Activated CD4-positive, alpha-beta T cell treated with anti-CD3 and anti-CD28 coated beads, Interleukin-2, amount 10 ng/mL, durations not matched to agents 24 days and 14 days (primary cell): ENCODE results near the gene ABHD12. TPM values are rescaled to one million over a fixed set of nuclear protein-coding genes. Genes with fewer than 3 reads are reported as not detected.
"Not testable (repeated sequence)": the region's sequence is repeated elsewhere in the genome, so short reads cannot be mapped to it uniquely, and the experiment has no call there.

Experiments
- DNase-seq: peaks from one replicate; pipeline ENCODE4 v3.0.0; 2022
- H3K27ac Mint-ChIP-seq: one replicate; pipeline ENCODE4 v1.8.0; 2022; ENCODE audit warnings: mild to moderate bottlenecking, mixed read lengths
- H3K27me3 Mint-ChIP-seq: one replicate; pipeline ENCODE4 v1.8.0; 2022; ENCODE audit warnings: mixed read lengths
- H3K36me3 Mint-ChIP-seq: one replicate; pipeline ENCODE4 v1.8.0; 2022; ENCODE audit warnings: low read depth, mild to moderate bottlenecking, mixed read lengths
- H3K4me1 Mint-ChIP-seq: one replicate; pipeline ENCODE4 v1.8.0; 2021; ENCODE audit warnings: mixed read lengths
- H3K4me3 Mint-ChIP-seq: one replicate; pipeline ENCODE4 v1.8.0; 2022; ENCODE audit warnings: mild to moderate bottlenecking, moderate library complexity, mixed read lengths
- H3K9me3 Mint-ChIP-seq: one replicate; pipeline ENCODE4 v1.8.0; 2021; ENCODE audit warnings: mixed read lengths
- intact Hi-C: fragments of 100-400 bp; cut with micrococcal nuclease; formaldehyde crosslinking; loops from one replicate; pipeline ENCODE4 v1.15.1; 2023
- total RNA-seq: library from RNA; stranded (reverse); gene quantifications from 2 replicates; pipeline ENCODE4 v1.2.3, GENCODE V29; 2022

Gene ABHD12
- total RNA-seq, 1 donor from 2014 or later = 30.0 TPM

- Mint-ChIP-seq H3K36me3 (peaks cover 22% of the 10 kb centered on the region), H3K4me1 (no peaks in the 10 kb centered on the region), H3K27ac (no peak overlapping the region), H3K9me3 (no peaks in the 10 kb centered on the region), H3K27me3 (no peaks in the 10 kb centered on the region), H3K4me3 (no peak overlapping the region)
- intact Hi-C loops = no loop called here
- DNase-seq = no peak
These were observed 121.4 kb downstream of the ABHD12 start for GRCh38 chr20:25269057-25269832.

DNA sequence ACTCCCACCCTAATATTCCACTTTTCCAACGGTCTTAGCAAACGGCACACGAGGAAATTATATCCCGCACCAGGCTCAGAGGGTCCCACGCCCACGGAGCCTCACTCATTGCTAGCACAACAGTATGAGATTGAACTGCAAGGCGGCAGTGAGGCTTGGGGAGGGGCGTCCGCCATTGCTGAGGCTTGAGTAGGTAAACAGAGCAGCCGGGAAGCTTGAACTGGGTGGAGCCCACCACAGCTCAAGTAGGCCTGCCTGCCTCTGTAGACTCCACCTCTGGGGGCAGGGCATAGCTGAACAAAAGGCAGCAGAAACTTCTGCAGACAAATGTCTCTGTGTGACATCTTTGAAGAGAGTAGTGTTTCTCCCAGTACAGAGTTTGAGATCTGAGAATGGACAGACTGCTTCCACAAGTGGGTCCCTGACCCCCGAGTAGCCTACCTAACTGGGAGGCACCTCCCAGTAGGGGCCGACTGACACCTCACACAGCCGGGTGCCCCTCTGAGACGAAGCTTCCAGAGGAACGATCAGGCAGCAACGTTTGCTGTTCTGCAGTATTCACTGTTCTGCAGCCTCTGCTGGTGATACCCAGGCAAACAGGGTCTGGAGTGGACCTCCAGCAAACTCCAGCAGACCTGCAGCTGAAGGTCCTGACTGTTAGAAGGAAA lies 129.7 kb downstream of the ABHD12 start:
- H3K4me1 Mint-ChIP-seq = peaks cover 16% of the 10 kb centered on the region
- H3K27ac Mint-ChIP-seq, H3K4me3 Mint-ChIP-seq, H3K9me3 Mint-ChIP-seq, DNase-seq, intact Hi-C loops, H3K27me3 Mint-ChIP-seq: not testable (repeated sequence)
- peaks cover 43% of the 10 kb centered on the region for H3K36me3 Mint-ChIP-seq

DNA sequence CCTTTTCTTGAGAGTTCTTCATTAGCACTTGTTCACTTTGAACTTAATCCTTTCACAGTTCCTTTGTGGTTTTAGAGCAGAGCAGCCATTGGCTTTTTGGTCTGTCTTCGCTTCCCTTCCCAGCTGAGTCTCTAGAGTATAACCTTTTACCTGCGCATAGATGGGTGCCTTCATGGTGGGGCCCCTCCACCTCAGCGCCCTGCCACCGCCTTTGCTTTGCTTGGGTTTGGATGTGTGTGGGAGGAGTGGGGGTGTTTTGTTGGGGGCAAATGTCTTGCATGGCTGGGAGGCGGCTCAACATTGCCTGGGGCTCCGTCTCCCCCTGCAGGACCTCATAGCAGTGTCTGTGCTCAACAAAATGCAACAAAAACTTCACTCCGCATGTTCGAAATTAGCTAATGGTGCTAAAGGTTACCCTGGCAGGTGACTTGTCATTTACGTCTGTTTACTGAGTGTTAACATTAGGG lies 130.8 kb downstream of the ABHD12 start:
- peak overlapping the region; percentile 1 for H3K4me3 Mint-ChIP-seq
- peak overlapping the region; percentile 29 for H3K27ac Mint-ChIP-seq
- intact Hi-C loops = no loop called here
- peaks cover 43% of the 10 kb centered on the region for H3K36me3 Mint-ChIP-seq
- DNase-seq = no peak
- peaks cover 16% of the 10 kb centered on the region for H3K4me1 Mint-ChIP-seq
- H3K9me3 Mint-ChIP-seq = peaks cover 6% of the 10 kb centered on the region
- no peaks in the 10 kb centered on the region for H3K27me3 Mint-ChIP-seq

DNA sequence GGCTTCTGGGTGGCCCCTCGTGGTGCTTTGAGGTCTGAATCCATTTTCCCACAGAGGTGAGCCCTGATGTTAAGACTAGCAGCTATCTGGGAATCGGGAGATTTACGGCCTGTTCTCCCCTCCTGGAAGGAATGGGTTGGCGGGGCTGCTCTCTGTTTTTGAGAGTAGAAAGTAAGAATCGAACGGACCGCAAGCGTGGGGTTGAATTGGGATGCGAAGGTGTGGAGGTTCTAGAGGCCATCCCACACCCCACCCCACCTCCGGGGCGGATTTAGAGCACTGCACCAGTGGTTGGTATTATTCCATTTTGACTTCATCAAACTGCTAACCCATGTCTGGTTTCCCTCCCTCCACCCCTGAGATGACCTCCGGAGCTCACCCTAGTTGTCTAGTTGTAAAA lies 131.3 kb downstream of the ABHD12 start:
- Mint-ChIP-seq H3K9me3 (peaks cover 6% of the 10 kb centered on the region), H3K27me3 (no peaks in the 10 kb centered on the region), H3K36me3 (peaks cover 40% of the 10 kb centered on the region), H3K4me3 (no peak overlapping the region), H3K4me1 (peaks cover 16% of the 10 kb centered on the region), H3K27ac (no peak overlapping the region)
- no peak for DNase-seq
- intact Hi-C loops = no loop called here

DNA sequence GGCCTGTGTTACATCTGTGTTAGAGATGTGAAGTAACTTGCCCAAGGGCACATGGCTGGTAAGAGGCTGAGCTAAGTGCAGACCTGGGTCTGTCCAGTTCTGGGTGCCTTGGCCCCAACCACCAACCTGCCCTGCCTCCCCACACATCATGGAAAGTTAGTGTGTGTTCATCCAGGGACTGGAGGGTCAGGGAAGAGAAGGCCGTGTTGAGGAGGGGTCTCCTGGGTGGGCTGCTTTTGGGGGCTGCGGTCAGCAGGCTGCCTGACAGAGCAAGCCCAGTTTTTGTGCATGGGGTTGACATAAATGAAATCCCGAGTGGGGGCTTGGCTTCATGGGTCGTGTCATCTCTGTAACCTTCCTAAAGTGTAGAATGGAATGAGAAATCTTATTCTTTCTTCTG lies 131.8 kb downstream of the ABHD12 start:
- intact Hi-C loops = no loop called here
- Mint-ChIP-seq H3K27me3 (no peaks in the 10 kb centered on the region), H3K4me3 (no peak overlapping the region), H3K27ac (no peak overlapping the region), H3K4me1 (peaks cover 16% of the 10 kb centered on the region), H3K9me3 (peaks cover 6% of the 10 kb centered on the region), H3K36me3 (peaks cover 38% of the 10 kb centered on the region)
- no peak for DNase-seq

DNA sequence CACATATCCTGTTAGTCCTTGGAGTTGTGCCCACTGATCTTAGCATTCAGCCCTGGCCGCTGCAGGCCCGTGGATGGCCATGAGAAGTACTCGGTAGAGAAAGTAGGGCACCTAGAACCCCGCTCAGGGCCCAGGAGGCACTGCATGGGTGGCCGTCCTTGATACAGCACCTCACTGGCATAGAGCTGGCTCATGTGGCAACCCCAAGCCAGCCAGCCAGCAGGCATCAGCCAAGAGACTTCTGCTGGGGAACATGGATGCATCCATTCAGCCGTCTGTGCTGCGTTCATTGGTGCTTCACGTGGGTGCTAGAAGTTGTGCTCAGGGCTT lies 132.2 kb downstream of the ABHD12 start:
- Mint-ChIP-seq H3K27ac (no peak overlapping the region), H3K4me1 (peaks cover 16% of the 10 kb centered on the region), H3K9me3 (peaks cover 5% of the 10 kb centered on the region), H3K27me3 (no peaks in the 10 kb centered on the region), H3K4me3 (no peak overlapping the region), H3K36me3 (peaks cover 38% of the 10 kb centered on the region)
- intact Hi-C loops = no loop called here
- no peak for DNase-seq

DNA sequence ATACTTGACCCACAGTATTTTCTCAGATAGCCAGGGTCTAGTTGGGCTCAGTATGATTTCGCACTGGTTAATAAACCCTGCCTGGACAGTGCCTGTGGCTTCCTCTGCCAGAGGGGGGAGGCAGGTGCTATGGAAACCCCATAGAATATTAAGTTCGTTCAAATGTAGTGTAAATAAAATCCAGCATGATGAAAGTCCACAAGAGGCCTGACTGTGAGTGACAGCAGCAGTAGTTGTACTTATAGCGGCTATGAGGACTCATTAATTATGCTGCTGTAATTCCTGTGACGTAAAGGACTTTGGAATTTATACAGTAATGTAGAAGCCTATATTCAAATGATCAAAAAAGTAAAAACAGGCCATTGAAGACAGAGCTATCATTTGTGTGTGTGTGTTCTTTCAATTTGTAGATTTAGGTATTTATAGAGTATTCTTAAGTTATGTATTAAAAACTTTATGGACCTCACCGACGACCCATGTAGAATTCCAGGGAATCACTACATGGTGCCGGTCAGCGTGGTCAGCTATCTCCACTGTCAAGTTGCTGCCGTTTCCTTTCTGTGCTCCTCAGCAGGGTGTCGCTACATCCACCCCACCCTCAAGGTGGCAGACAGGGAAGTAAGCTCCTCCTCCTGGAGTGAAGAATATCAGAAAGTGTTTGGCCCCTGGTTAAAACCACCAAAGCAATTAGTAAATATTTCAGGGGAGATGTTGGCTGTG lies 132.7 kb downstream of the ABHD12 start:
- Mint-ChIP-seq H3K4me1 (peaks cover 16% of the 10 kb centered on the region), H3K36me3 (peaks cover 35% of the 10 kb centered on the region), H3K4me3 (no peak overlapping the region), H3K27me3 (no peaks in the 10 kb centered on the region), H3K27ac (no peak overlapping the region), H3K9me3 (no peaks in the 10 kb centered on the region)
- DNase-seq = no peak
- intact Hi-C loops = no loop called here

DNA sequence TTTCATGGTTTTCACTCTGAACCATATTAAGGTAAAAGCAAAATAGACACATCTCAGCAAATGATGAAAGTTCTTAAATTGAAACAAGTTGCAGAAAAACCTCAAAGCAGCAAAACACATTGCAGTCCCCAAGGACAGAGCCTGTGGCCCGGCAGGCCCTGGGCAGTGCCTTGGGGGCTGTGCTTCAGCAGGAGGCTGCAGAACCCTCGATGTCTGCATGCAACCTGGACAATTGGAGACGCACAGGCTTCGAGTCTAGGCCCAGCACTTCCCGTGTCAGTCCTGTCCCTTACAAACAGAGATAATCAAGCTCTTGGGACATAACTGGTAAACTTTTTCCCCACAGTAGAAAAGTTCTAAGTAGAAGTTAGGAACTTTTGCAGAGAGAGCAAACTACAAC lies 133.5 kb downstream of the ABHD12 start:
- Mint-ChIP-seq H3K4me3 (no peak overlapping the region), H3K4me1 (peaks cover 18% of the 10 kb centered on the region), H3K27ac (no peak overlapping the region), H3K9me3 (no peaks in the 10 kb centered on the region), H3K27me3 (no peaks in the 10 kb centered on the region), H3K36me3 (peaks cover 34% of the 10 kb centered on the region)
- intact Hi-C loops = no loop called here
- DNase-seq = no peak

DNA sequence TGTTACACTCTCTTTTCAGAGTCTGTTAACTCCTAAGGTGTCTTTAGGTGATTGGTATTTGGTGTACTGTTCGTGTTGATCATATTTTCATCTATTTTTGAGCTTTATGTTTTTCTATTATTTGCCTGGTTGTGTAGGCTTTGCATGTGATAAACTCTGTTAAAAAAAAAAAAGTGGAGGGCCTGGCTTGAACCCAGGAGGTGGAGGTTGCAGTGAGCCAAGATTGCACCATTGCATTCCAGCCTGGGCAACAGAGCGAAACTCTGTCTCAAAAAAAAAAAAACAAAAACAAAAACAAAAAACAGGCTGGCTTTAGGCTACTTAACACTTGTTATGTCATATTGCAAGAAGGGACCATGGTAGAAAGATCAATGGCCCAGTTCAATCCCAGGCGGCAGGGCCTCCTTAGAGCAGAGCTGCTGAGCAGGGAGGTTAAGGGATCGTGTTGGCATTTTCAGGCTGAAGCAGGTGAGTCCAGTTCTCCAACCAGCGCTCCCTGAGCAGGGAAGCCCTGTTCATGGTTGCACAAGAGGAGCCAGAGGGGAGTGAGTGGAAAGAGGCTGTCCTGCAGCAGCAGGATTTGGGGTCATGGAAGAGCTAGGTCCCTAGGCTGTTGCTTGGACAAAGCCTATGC lies 134.3 kb downstream of the ABHD12 start:
- H3K36me3 Mint-ChIP-seq = peaks cover 26% of the 10 kb centered on the region
- no peak overlapping the region for H3K4me3 Mint-ChIP-seq
- no peaks in the 10 kb centered on the region for H3K9me3 Mint-ChIP-seq
- DNase-seq = no peak
- peaks cover 22% of the 10 kb centered on the region for H3K4me1 Mint-ChIP-seq
- H3K27ac Mint-ChIP-seq = no peak overlapping the region
- intact Hi-C loops = no loop called here
- no peaks in the 10 kb centered on the region for H3K27me3 Mint-ChIP-seq

GRCh38 chr20:25254986-25255680 lies 135.5 kb downstream of the ABHD12 start:
- H3K9me3 Mint-ChIP-seq = no peaks in the 10 kb centered on the region
- DNase-seq = no peak
- no peak overlapping the region for H3K27ac Mint-ChIP-seq
- no peak overlapping the region for H3K4me3 Mint-ChIP-seq
- peaks cover 16% of the 10 kb centered on the region for H3K36me3 Mint-ChIP-seq
- intact Hi-C loops = no loop called here
- peaks cover 21% of the 10 kb centered on the region for H3K4me1 Mint-ChIP-seq
- H3K27me3 Mint-ChIP-seq = no peaks in the 10 kb centered on the region

GRCh38 chr20:25254571-25254970 lies 136.1 kb downstream of the ABHD12 start:
- Mint-ChIP-seq H3K36me3 (peaks cover 12% of the 10 kb centered on the region), H3K4me1 (peaks cover 18% of the 10 kb centered on the region), H3K27me3 (no peaks in the 10 kb centered on the region), H3K27ac (no peak overlapping the region), H3K9me3 (no peaks in the 10 kb centered on the region), H3K4me3 (no peak overlapping the region)
- DNase-seq = no peak
- intact Hi-C loops = no loop called here

DNA sequence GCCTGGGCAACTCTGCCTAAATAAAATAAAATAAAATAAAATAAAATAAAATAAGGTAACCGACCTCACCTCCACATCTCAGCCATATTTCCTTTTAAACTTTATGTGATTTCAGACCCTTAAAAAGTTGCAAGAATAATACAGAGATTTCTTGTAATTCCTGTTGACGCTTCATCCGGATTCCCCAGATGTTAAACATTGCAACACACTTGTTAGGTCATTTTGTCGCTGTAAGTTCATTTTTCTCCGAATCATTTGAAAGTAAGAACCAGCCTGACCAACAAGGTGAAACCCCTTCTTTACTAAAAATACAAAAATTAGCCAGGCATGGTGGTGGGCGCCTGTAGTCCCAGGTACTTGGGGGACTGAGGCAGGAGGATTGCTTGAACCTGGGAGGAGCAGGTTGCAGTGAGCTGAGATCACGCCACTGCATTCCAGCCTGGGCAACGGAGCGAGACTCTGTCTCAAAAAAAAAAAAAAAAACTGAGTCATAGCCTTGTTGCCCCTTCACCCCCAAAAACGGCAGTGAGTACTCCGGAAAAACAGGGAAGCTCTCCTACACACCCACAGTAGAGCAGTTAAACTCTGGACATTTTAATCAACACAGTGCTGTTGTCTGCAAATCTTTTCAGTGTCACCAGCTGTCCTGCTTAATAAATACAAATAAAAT lies 136.9 kb downstream of the ABHD12 start:
- Mint-ChIP-seq H3K36me3 (peaks cover 7% of the 10 kb centered on the region), H3K27me3 (no peaks in the 10 kb centered on the region)

More for the DNA sequence above, 136.9 kb downstream of the ABHD12 start:
- intact Hi-C loops = no loop called here
- no peak overlapping the region for H3K27ac Mint-ChIP-seq
- DNase-seq = no peak
- peaks cover 20% of the 10 kb centered on the region for H3K4me1 Mint-ChIP-seq
- H3K4me3 Mint-ChIP-seq = no peak overlapping the region
- H3K9me3 Mint-ChIP-seq = no peaks in the 10 kb centered on the region
